GM23248 (cell line): Measurements from ENCODE around the gene PHLDB3.

Experiments used
- EZH2 ChIP-seq: fragments of 200-600 bp; sonication (generic); IDR thresholded peaks from 2 replicates; pipeline ENCODE4 v1.6.1; 2018; ENCODE audit warnings: antibody characterized with exemption, mild to moderate bottlenecking; ENCODE audit not compliant: insufficient read depth, poor library complexity, severe bottlenecking
- EZH2phosphoT487 ChIP-seq: fragments of 200-600 bp; sonication (generic); IDR thresholded peaks from 2 replicates; pipeline ENCODE4 v1.6.1; 2018; ENCODE audit warnings: antibody characterized with exemption, moderate library complexity, mild to moderate bottlenecking, low read depth; ENCODE audit not compliant: insufficient read depth

DNA sequence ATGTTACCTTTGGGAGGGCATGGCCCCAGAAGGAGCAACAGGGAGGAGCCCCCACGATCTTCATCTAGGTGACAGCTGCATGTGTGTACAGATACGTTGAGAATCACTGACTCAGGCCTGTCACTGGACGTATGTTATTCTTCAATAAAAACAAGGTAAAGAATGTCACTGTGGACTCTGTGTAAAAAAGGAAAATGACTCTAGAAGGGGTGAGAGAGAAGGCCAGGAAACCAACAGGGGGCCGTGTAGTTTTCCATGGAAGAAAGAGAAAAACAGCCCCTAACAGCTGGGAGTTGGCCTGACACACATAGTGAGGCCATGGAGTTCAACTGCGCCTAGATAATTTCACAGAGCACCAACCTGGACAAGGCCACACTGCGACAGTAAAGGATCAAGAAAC, 37.3 kb downstream of the PHLDB3 start:
- TF ChIP-seq EZH2 = no peak
- TF ChIP-seq EZH2phosphoT487 = no peak
